H1 (cell line): ENCODE results near the gene RUBCN. TPM values are rescaled to one million over a fixed set of nuclear protein-coding genes. Genes with fewer than 3 reads are reported as not detected.

Experiments
- KDM4A ChIP-seq: IDR thresholded peaks from one replicate; pipeline ENCODE4 v1.7.1; 2012; ENCODE audit warnings: low read depth, mild to moderate bottlenecking, moderate library complexity, low read length, inconsistent platforms; ENCODE audit not compliant: severe bottlenecking
- PHF8 ChIP-seq: fragments of 200-600 bp; sonication (generic); conservative IDR thresholded peaks from 2 replicates; pipeline ENCODE4 v1.7.1; 2012; ENCODE audit warnings: low read depth, mild to moderate bottlenecking, inconsistent platforms, low read length, moderate library complexity
- TEAD4 ChIP-seq: IDR thresholded peaks from 2 replicates; pipeline ENCODE4 v1.6.1; 2012; ENCODE audit warnings: low read depth, low read length, inconsistent platforms, mixed read lengths
- polyA plus RNA-seq, 7 experiments: library from polyadenylated mRNA; depleted of rRNA in 3 of 7; stranded (reverse) in 5 of 7; unstranded in 2 of 7; fragments of >200 nt in 5 of 7; fragments of 200-250 nt in 2 of 7; gene quantifications; 1 replicate in 5 of 7; 2 replicates in 1 of 7; 4 replicates in 1 of 7; pipeline versions ENCODE4 v1.2.1 to v1.2.3, GENCODE V29; 2011 to 2013; ENCODE audit warnings: missing spikeins in 2 of 7, mixed read lengths in 2 of 7
- total RNA-seq: library from RNA; stranded (reverse); fragmentation: NEBNext Ultra II Directional; extraction: Animal tissue kit (Norgen Biotek cat#: 25700); gene quantifications from 2 replicates; pipeline ENCODE4 v1.2.1, GENCODE V29; 2021

The RUBCN gene
- total and polyA plus RNA-seq, 2 of the 8 experiments (the other 6 are each of a cell fraction or from before 2014, with no cell fraction given) = 9.3 to 21.9 TPM

GRCh38 chr3:197750396-197750831, 13.7 kb upstream of the RUBCN start (continued):
- TF ChIP-seq TEAD4 (no peak), KDM4A (peak; percentile 21), PHF8 (peak; percentile 11; the same call in 1 of the 2 replicates)
